Activated CD4-positive, alpha-beta T cell treated with anti-CD3 and anti-CD28 coated beads for 36 hours (primary cell): Measurements from ENCODE around the gene SLC31A1. TPM values are rescaled to one million over a fixed set of nuclear protein-coding genes. Genes with fewer than 3 reads are reported as not detected.

ENCODE experiments used
- ATAC-seq: fragments of 200-7000 bp; cut with Tn5 transposase; one replicate; pipeline ENCODE4 v1.10.0; 2021; ENCODE audit warnings: mild to moderate bottlenecking, moderate library complexity
- CTCF ChIA-PET: fragments of 350-600 bp; sonication (Branson Sonifier 250); formaldehyde crosslinking; loops from one replicate; lab custom pipeline; 2021; ENCODE audit warnings: antibody characterized with exemption; lab: Charles Lee
- POLR2A ChIA-PET: fragments of 350-600 bp; sonication (Branson Sonifier 250); formaldehyde crosslinking; loops from one replicate; lab custom pipeline; 2021; ENCODE audit warnings: antibody characterized with exemption, inconsistent platforms; lab: Charles Lee
- DNase-seq: peaks from one replicate; pipeline ENCODE4 v3.0.0-alpha.2; 2020
- H3K27ac Mint-ChIP-seq: one replicate; pipeline ENCODE4 v1.8.0; 2021; ENCODE audit warnings: mixed read lengths
- H3K27me3 Mint-ChIP-seq: one replicate; pipeline ENCODE4 v1.8.0; 2021; ENCODE audit warnings: mixed read lengths
- H3K36me3 Mint-ChIP-seq: one replicate; pipeline ENCODE4 v1.8.0; 2021; ENCODE audit warnings: low read depth, mixed read lengths
- H3K4me1 Mint-ChIP-seq: one replicate; pipeline ENCODE4 v1.8.0; 2021; ENCODE audit warnings: mixed read lengths
- H3K4me3 Mint-ChIP-seq: one replicate; pipeline ENCODE4 v1.8.0; 2021; ENCODE audit warnings: mild to moderate bottlenecking, moderate library complexity, mixed read lengths
- H3K9me3 Mint-ChIP-seq: one replicate; pipeline ENCODE4 v1.8.0; 2021; ENCODE audit warnings: low read depth, mixed read lengths
- intact Hi-C, 2 experiments: fragments of 100-400 bp; cut with DNase I in 1 of 2; cut with micrococcal nuclease in 1 of 2; formaldehyde crosslinking; loops; one replicate each; pipeline versions ENCODE4 v1.14.2 to v1.15.1; 2022 to 2024; cut with DNase I, micrococcal nuclease
- total RNA-seq, 2 experiments: library from RNA; stranded (reverse); gene quantifications; one replicate each; pipeline ENCODE4 v1.2.3, GENCODE V29; 2021

SLC31A1 gene
- total RNA-seq, 2 experiments from 2014 or later, result 14.8 to 18.2 TPM

DNA sequence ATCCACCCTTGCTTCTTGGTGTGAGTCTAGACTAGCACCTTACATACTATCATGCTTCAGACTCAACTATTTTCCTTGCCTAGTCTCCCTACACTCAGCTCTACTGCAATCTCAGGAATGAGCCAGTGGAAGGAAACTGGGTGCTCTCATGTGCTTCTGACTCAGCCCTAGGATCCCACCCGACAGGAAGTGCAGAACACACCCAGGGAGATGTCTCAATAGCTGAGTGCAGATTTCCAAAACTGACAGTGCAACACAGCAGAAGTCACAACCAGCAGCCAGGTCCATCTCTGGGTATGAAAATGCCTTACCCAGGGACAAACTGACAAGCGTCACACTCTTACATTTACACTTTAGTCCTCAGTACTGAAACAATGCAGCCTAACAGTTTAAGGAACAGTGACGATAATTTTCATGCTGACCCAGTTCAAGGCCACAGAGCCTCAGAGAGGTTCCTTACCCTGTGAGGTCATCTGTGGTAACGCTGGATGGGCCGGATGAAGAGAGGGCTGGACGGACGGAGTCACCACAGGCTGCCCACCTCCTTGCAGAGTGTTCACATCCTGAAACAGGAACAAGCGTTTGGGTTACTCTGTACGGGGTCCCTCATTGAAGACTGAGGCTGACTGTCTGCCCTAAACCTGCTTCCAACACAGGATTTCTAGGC, 33.3 kb upstream of the SLC31A1 start:
- Mint-ChIP-seq H3K9me3 (no peaks in the 10 kb centered on the region), H3K27me3 (no peaks in the 10 kb centered on the region), H3K36me3 (peaks cover 42% of the 10 kb centered on the region), H3K4me3 (no peak overlapping the region), H3K27ac (no peak overlapping the region), H3K4me1 (no peaks in the 10 kb centered on the region)
- ATAC-seq (no peak), DNase-seq (no peak)
- intact Hi-C loops, result no loop called here
- ChIA-PET POLR2A (no interaction called here), CTCF (interaction anchor here (1.8 kb wide), 1 partner anchor 76 kb away, joined by 5 read pairs; no protein-coding TSS in a partner anchor)

DNA sequence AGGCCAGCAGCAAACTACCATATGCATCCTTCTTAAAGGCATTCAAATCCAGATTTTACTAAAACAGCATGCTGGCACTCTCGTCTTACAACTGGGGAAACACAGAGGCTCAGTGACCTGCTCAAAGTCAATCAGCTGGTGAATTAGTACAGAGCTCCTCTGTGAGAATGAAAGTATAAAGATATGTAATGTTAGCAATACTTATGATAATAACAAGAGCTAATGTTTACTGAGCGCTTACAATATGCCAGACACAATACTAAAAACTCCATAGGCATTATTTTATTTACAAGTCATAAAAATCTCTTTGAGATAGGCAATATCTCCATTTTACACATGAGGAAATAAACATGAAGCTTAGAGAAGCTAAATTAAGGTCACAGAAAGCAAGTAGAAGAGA, 28.9 kb upstream of the SLC31A1 start:
- Mint-ChIP-seq H3K27me3 (no peaks in the 10 kb centered on the region), H3K4me3 (no peak overlapping the region), H3K9me3 (no peaks in the 10 kb centered on the region), H3K4me1 (no peaks in the 10 kb centered on the region), H3K36me3 (peaks cover 32% of the 10 kb centered on the region), H3K27ac (no peak overlapping the region)
- no peak for ATAC-seq
- no peak for DNase-seq
- CTCF ChIA-PET, result interaction anchor here (0.6 kb wide), 1 partner anchor 559 kb away, joined by 3 read pairs; no protein-coding TSS in a partner anchor
- intact Hi-C loops, result no loop called here
- POLR2A ChIA-PET, result no interaction called here

DNA sequence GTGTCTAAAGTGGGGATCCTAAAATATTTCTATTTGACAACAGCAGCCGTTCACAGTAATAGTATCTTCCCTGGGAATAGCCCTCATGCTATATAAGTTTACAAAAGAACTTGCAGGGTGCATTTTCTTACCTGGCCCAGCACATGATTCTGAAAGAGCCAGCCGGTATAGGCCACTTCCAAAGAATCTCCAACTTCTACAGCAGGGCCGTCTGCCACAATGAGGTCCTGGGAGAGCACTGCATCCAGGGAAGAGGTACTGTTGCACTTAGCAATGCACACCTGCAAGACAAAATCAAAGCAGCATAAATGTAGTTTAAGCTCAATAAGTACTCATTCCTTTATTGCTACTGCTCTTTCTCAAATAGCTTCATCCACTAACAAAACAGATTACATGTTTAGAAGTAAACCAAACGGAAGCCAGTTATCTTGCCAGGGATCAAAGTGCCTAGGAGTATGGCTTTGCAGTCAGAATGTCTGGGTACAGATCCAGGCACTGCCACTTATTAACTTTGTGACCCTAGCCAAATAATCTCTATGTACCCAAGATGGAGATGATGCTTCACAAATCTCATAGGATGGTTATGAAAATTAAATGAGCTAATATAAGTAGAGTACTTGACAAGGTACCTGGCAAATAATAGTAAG, 21.5 kb upstream of the SLC31A1 start:
- ATAC-seq, result no peak
- ChIA-PET CTCF (no interaction called here), POLR2A (no interaction called here)
- H3K27me3 Mint-ChIP-seq, result no peaks in the 10 kb centered on the region
- no peaks in the 10 kb centered on the region for H3K9me3 Mint-ChIP-seq
- peaks cover 9% of the 10 kb centered on the region for H3K4me1 Mint-ChIP-seq
- DNase-seq, result no peak
- peaks cover 61% of the 10 kb centered on the region for H3K36me3 Mint-ChIP-seq
- intact Hi-C loops, result no loop called here
- no peak overlapping the region for H3K27ac Mint-ChIP-seq
- no peak overlapping the region for H3K4me3 Mint-ChIP-seq

DNA sequence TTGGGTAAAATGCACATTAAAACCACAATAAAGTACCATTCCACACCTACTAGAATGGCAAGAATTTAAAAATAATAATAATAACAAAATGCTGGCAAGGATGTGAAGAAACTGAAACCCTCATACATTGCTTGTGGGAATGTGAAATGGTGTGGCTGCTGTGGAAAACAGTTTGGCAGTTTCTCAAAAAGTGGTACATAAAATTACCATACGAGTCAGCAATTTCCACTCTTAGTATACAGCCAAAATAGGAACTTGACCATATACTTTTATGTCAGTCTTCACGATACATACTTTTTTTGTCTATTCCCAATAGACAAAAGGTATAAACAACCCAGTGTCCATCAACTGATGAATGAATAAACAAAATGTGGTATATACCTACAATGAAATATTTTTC, 15.9 kb upstream of the SLC31A1 start:
- no peak overlapping the region for H3K4me3 Mint-ChIP-seq
- H3K9me3 Mint-ChIP-seq, result no peaks in the 10 kb centered on the region
- CTCF ChIA-PET, result no interaction called here
- H3K36me3 Mint-ChIP-seq, result peaks cover 46% of the 10 kb centered on the region
- H3K27me3 Mint-ChIP-seq, result no peaks in the 10 kb centered on the region
- no peak overlapping the region for H3K27ac Mint-ChIP-seq
- intact Hi-C loops, result no loop called here
- DNase-seq (no peak), ATAC-seq (no peak)
- POLR2A ChIA-PET, result no interaction called here
- peaks cover 3% of the 10 kb centered on the region for H3K4me1 Mint-ChIP-seq

DNA sequence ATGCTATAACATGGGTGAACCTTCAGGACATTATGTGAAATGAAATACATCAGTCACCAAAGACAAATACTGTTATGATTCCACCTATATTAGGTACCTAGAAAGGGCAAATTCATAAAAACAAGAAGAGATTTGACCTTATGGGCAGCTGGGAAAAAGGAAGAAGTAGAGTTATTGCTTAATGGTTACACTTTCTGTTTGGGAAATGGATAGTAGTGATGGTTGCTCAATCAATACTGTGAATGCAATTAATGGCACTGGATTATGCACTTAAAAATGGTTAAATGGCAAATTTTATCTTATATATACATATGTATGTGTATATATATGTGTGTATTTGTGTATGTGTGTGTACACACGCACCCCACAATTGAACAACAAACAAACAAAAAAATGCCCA, 15.5 kb upstream of the SLC31A1 start:
- no peak for ATAC-seq
- intact Hi-C loops, result no loop called here
- POLR2A ChIA-PET, result no interaction called here
- H3K4me3 Mint-ChIP-seq, result no peak overlapping the region
- DNase-seq, result no peak
- H3K36me3 Mint-ChIP-seq, result peaks cover 50% of the 10 kb centered on the region
- H3K4me1 Mint-ChIP-seq, result peaks cover 3% of the 10 kb centered on the region
- H3K9me3 Mint-ChIP-seq, result no peaks in the 10 kb centered on the region
- no peak overlapping the region for H3K27ac Mint-ChIP-seq
- CTCF ChIA-PET, result interaction anchor here (0.6 kb wide), 1 partner anchor 500 kb away, joined by 4 read pairs; no protein-coding TSS in a partner anchor
- H3K27me3 Mint-ChIP-seq, result no peaks in the 10 kb centered on the region

DNA sequence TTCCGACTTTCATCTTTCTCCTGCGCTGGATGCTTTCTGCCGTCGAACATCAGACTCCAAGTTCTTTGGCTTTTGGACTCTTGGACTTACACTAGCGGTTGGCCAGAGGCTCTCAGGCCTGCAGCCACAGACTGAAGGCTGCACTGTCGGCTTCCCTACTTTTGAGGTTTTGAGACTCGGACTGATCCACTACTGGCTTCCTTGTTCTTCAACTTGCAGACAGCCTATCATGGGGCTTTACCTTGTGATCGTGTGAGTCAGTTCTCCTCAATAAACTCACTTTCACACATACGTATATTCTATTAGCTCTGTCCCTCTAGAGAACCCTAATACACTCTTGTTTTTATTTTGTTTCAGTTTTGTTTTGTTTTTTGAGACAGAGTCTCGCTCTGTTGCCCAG, 10.5 kb upstream of the SLC31A1 start:
- ChIA-PET POLR2A (no interaction called here), CTCF (no interaction called here)
- Mint-ChIP-seq H3K36me3 (peaks cover 28% of the 10 kb centered on the region), H3K27me3 (no peaks in the 10 kb centered on the region), H3K4me3 (no peak overlapping the region), H3K27ac (no peak overlapping the region), H3K4me1 (peaks cover 7% of the 10 kb centered on the region), H3K9me3 (no peaks in the 10 kb centered on the region)
- intact Hi-C loops, result no loop called here
- ATAC-seq (no peak), DNase-seq (no peak)

DNA sequence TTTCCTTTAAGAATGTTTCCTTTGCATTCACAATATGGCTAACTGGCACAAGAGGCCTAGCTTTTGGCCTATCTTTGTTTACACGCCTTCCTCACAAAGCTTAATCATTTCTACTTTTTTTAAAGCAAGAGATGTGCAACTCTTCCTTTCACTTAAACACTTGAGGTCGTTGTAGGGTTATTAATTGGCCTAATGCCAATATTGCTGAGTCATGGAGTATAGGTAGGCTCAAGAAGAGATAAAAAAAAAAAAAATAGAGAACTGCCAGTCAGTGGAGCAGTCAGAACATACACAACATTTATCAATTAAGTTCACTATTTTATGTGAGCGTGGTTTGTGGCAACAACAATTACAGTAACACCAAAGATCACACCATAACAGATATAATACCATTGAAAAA, 6.2 kb upstream of the SLC31A1 start:
- Mint-ChIP-seq H3K27me3 (no peaks in the 10 kb centered on the region), H3K36me3 (peaks cover 15% of the 10 kb centered on the region), H3K27ac (peak overlapping the region; percentile 7), H3K4me1 (peaks cover 34% of the 10 kb centered on the region), H3K9me3 (no peaks in the 10 kb centered on the region), H3K4me3 (no peak overlapping the region)
- ATAC-seq, result peak; percentile 21
- ChIA-PET POLR2A (no interaction called here), CTCF (no interaction called here)
- intact Hi-C loops, result no loop called here
- no peak for DNase-seq

DNA sequence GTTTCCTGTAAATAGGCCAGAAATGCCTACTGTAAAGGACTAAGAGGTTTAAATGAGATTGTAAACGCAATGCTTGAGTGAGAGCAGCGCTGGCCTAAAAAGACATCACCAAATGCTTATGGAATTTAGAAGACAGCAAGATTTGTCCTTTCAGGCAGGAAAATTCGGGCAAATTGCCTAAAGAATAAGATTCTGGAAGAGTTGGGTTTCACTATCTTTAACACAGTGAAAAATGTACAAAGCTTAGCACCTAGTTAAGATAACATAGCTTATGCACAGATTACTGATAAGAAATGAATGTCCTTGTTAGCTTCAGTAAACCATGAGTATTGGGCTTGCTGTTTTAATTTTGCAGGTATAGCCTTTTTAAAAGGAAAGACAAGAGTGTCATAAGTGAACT, 4.9 kb upstream of the SLC31A1 start:
- H3K36me3 Mint-ChIP-seq, result peaks cover 9% of the 10 kb centered on the region
- ChIA-PET POLR2A (no interaction called here), CTCF (no interaction called here)
- intact Hi-C loops, result no loop called here
- H3K9me3 Mint-ChIP-seq, result no peaks in the 10 kb centered on the region
- no peaks in the 10 kb centered on the region for H3K27me3 Mint-ChIP-seq
- H3K4me1 Mint-ChIP-seq, result peaks cover 36% of the 10 kb centered on the region
- no peak for DNase-seq
- no peak overlapping the region for H3K4me3 Mint-ChIP-seq
- no peak for ATAC-seq
- H3K27ac Mint-ChIP-seq, result no peak overlapping the region

DNA sequence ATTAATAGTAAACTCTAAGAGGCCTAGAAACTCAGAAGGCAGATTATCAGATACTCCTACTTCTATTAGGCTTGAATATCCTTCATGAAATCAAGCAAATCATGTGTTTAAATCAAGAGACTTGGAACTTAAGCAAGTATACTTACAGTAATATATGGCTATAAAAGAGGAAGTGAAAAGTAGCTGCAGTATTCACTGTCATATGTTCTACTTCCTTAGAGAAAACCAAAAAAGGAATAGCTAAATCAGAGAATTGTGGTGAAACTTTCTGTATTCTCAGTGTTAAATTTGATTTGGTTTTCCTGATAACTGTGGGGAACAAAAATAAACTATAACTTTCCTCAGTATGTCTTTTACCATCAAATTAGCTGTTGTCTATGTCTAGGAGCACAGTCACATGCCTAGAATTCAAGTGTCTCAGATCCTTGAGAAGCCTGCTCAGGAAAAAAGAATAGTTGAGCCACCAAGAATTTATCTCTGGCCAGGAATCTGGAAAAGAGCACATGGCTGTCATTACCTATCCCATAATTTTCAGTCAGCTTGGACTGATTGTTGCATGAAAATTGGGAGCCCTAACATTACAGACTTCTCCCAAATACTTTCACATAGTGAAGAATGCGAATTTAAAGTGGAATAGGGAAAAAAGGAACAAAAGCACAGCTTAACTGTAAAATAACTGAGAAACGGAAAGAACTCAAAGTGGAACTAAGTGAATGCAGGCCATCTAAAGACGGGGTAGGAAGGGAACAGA, 2.0 kb upstream of the SLC31A1 start:
- H3K4me1 Mint-ChIP-seq, result peaks cover 53% of the 10 kb centered on the region
- ATAC-seq (no peak), DNase-seq (no peak)
- CTCF ChIA-PET, result interaction anchor here (0.7 to 4.8 kb wide), 7 partner anchors 9 to 107 kb away, joined by 3 to 43 read pairs (median 3); partner anchors contain the start of genes CDC26 and PRPF4
- no peaks in the 10 kb centered on the region for H3K9me3 Mint-ChIP-seq
- intact Hi-C loops, result no loop called here
- no peaks in the 10 kb centered on the region for H3K27me3 Mint-ChIP-seq
- peak overlapping the region; percentile 93 for H3K27ac Mint-ChIP-seq
- H3K4me3 Mint-ChIP-seq, result peak overlapping the region; percentile 89
- peaks cover 4% of the 10 kb centered on the region for H3K36me3 Mint-ChIP-seq
- POLR2A ChIA-PET, result no interaction called here

DNA sequence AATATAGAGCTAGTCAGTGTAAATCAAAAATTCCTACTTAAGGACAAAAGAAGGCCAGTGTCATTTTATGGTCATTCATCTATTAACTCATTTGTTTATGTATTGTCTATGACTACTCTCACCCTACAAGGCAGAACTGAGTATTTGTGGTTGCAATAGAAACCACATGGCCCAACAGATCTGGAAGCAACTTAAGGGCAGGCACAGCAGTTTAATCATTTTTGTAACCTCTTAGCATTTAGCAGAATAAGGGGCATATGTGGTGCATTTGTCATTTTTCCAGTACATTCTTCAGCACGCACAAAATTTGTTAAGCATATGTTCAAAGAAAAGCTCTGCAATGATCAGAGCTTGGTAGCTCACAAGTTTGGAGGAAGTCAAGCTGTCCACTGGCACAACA, 1.4 kb upstream of the SLC31A1 start:
- H3K4me1 Mint-ChIP-seq, result peaks cover 49% of the 10 kb centered on the region
- DNase-seq, result peak; percentile 57
- peak; percentile 43 for ATAC-seq
- ChIA-PET CTCF (interaction anchor here (0.7 to 4.8 kb wide), 8 partner anchors 9 to 841 kb away, joined by 3 to 43 read pairs (median 3); partner anchors contain the start of genes CDC26 and PRPF4), POLR2A (interaction anchor here (0.6 to 1.9 kb wide), 2 partner anchors 191 to 1015 kb away, joined by 4 to 9 read pairs; partner anchors contain the start of genes C9orf43 and POLE3)
- intact Hi-C loops, result loop anchor here (2.0 to 10.0 kb wide), 10 partner anchors 69 to 1589 kb away; partner anchors contain the start of genes C9orf43 (in 1 of the 2), DNAJC25 (in 1 of the 2), KIAA1958 (in 1 of the 2) and POLE3 (in 1 of the 2)
- H3K27me3 Mint-ChIP-seq, result no peaks in the 10 kb centered on the region
- peak overlapping the region; percentile 93 for H3K27ac Mint-ChIP-seq
- H3K4me3 Mint-ChIP-seq, result peak overlapping the region; percentile 89
- no peaks in the 10 kb centered on the region for H3K9me3 Mint-ChIP-seq
- peaks cover 6% of the 10 kb centered on the region for H3K36me3 Mint-ChIP-seq

DNA sequence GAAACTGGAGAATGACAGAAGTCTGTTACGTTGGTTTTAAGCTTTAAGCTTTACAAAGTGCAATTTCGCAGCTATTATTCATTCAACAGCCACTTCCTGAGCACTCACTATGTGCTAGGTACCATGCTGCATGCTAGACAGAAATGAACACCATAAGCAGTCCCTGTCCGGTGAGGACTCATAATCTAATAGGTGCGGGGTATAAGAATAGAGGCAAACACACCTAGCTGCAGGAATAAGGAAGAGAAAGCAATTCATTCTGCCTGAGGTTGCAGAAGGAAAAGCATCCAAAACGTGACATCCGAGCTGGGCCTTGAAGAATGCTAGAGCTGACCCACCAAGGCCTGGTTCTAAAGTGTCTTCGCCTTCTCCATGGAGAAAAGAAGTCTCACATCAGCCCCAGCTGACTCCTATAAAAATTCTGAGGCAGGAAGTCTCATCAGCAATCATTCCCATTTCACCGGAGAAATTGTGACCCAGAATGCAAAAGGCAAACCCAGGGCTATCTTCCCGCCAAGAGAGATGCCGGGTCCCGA, 809 bp upstream of the SLC31A1 start:
- intact Hi-C loops, result loop anchor here (1.0 to 10.0 kb wide), 16 partner anchors 55 to 1590 kb away; partner anchors contain the start of genes ALAD (in 2 of the 2), C9orf43 (in 2 of the 2), CDC26 (in 2 of the 2) and POLE3 (in 2 of the 2)
- peak overlapping the region; percentile 89 for H3K4me3 Mint-ChIP-seq
- H3K9me3 Mint-ChIP-seq, result no peaks in the 10 kb centered on the region
- ChIA-PET CTCF (interaction anchor here (0.7 to 4.8 kb wide), 12 partner anchors 8 to 841 kb away, joined by 3 to 43 read pairs (median 4); partner anchors contain the start of genes C9orf43, CDC26, POLE3 and PRPF4), POLR2A (interaction anchor here (0.6 to 1.9 kb wide), 5 partner anchors 54 to 1014 kb away, joined by 3 to 9 read pairs (median 4); partner anchors contain the start of genes C9orf43, CDC26, POLE3 and SLC31A2)
- peaks cover 7% of the 10 kb centered on the region for H3K36me3 Mint-ChIP-seq
- peak; percentile 10 for DNase-seq
- ATAC-seq, result peak; percentile 27
- no peaks in the 10 kb centered on the region for H3K27me3 Mint-ChIP-seq
- peak overlapping the region; percentile 93 for H3K27ac Mint-ChIP-seq
- peaks cover 46% of the 10 kb centered on the region for H3K4me1 Mint-ChIP-seq
